ENCODE results near the gene ATG10.
A peak's percentile ranks its signal among the peaks of the same experiment; 100 is the strongest.

Gene ATG10

DNA sequence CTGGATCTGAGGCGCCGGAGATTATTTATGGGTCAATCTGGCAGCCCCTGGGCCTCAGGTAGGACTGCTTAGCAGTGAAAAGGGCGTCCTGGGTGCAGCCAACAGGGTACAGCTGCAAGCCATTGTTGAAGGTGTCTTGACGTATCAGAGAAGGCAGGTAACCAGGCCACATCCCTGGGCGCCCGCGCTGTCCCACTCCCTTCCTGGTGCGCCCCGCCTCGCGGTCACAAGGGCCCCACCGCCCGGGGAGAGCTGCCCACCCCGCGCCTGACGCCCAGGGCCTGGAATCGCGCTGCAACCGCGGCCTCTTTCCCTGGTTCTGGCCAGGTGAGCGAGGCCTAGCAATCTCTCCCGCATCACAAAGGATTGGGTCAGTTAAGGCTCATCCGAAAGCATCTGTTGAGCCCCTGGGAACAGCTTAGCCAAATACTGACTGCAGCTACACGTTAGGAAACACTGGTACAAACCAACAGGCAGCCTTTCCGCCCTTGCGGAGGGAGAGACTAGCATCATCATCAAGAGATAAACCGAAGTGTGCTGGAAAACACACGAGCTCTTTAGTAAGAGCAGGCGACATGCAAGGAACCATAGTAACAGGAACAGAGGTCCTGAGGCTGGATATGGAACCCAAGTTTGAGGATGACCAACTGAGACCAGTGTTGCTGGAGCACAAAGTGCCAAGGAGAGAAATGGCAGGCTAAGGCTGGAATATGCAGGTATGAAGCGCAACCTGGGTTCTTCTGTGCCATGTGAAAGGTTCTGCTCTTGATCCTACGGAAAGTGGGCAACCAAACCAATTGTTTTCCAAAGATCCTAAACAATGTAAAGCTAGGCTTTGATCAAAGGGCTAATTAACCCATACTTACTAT is 302.8 kb downstream of the ATG10 start:
- Histone ChIP-seq H3K4me2 (ENCODE audit: low read length) (no peak overlapping the region), H3K27me3 (ENCODE audit: control insufficient read depth, insufficient read depth, low read length) (no peaks in the 10 kb centered on the region), H3K79me2 (peaks cover 8% of the 10 kb centered on the region), H3K36me3 (ENCODE audit: control insufficient read depth, insufficient read depth, low read length) (no peaks in the 10 kb centered on the region), H3K4me1 (peaks cover 6% of the 10 kb centered on the region), H3K27ac (no peak overlapping the region), H3K9ac (no peak overlapping the region), H3K4me3 (ENCODE audit: low read depth, low read length) (no peak overlapping the region), H3K9me3 (ENCODE audit: control insufficient read depth, low read length) (no peaks in the 10 kb centered on the region), H2AFZ (no peak overlapping the region)
- TF ChIP-seq, protein P1, sequence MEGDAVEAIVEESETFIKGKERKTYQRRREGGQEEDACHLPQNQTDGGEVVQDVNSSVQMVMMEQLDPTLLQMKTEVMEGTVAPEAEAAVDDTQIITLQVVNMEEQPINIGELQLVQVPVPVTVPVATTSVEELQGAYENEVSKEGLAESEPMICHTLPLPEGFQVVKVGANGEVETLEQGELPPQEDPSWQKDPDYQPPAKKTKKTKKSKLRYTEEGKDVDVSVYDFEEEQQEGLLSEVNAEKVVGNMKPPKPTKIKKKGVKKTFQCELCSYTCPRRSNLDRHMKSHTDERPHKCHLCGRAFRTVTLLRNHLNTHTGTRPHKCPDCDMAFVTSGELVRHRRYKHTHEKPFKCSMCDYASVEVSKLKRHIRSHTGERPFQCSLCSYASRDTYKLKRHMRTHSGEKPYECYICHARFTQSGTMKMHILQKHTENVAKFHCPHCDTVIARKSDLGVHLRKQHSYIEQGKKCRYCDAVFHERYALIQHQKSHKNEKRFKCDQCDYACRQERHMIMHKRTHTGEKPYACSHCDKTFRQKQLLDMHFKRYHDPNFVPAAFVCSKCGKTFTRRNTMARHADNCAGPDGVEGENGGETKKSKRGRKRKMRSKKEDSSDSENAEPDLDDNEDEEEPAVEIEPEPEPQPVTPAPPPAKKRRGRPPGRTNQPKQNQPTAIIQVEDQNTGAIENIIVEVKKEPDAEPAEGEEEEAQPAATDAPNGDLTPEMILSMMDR (IDR thresholded peaks at IDR 0.05) = no peak

DNA sequence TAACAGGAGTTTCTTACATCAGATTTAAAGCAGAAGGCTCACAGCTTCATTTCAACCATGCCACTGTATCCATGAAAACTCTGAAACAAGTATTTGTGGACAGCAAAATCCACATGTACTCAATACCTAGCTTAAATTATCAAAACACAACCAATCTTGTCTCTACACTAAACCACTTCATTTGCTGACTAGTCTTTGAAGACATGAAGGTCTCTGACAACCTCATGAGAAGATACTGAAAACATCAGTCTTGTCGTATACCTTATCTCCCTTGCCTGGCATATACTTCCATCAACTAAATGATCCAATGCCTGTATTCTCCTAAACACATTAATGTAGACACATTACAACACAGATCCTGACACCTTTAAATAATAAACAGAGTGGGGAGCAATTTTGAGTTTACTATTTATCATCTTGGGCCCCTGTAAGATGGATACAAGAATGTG is 303.4 kb downstream of the ATG10 start:
- Histone ChIP-seq H3K9me3 (ENCODE audit: control insufficient read depth, low read length) (no peaks in the 10 kb centered on the region), H3K79me2 (peaks cover 8% of the 10 kb centered on the region), H3K27me3 (ENCODE audit: control insufficient read depth, insufficient read depth, low read length) (no peaks in the 10 kb centered on the region), H3K4me3 (ENCODE audit: low read depth, low read length) (no peak overlapping the region), H3K27ac (no peak overlapping the region), H3K9ac (no peak overlapping the region), H3K36me3 (ENCODE audit: control insufficient read depth, insufficient read depth, low read length) (no peaks in the 10 kb centered on the region), H3K4me1 (peaks cover 6% of the 10 kb centered on the region), H2AFZ (no peak overlapping the region), H3K4me2 (ENCODE audit: low read length) (no peak overlapping the region)
- TF ChIP-seq, protein P1 (IDR thresholded peaks at IDR 0.05) = no peak

DNA sequence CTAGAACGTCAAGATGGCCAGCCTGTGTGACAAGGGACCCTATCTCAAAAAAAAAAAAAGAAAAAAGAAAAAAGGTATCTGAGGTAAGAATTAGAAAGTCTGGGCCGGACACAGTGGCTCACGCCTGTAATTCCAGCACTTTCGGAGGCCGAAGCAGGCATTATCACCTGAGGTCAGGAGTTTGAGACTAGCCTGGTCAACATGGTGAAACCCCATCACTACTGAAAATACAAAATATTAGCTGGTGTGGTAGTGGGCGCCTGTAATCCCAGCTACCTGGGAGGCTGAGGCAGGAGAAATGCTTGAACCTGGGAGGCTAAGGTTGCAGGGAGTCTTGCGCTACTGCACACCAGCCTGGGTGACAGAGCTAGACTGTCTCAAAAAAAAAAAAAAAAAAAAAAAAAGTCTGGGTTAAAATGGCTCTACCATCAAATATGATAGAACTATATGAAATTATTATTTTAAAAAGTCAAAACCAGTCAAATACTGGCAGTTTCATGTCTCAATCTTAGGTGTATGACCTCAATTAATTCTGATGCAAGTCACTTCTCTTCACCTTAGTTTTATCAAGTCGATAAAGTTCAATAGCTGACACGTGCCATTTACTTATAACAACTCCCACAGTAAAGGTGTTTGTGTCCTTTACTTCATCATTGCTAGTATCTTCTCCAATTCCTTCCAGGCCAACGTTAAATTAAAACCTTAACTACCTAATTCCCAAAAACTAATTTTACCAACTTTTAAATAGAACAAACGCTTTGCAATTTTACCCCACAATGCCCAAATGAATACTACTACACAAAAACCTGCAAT is 305.2 kb downstream of the ATG10 start:
- peak overlapping the region; percentile 94 for H3K27ac ChIP-seq
- peak overlapping the region; percentile 91 for H2AFZ ChIP-seq
- peaks cover 8% of the 10 kb centered on the region for H3K79me2 ChIP-seq
- H3K4me2 ChIP-seq (ENCODE audit: low read length) = peak overlapping the region; percentile 88
- TF ChIP-seq, protein P1 (IDR thresholded peaks at IDR 0.05) = no peak
- H3K4me3 ChIP-seq (ENCODE audit: low read depth, low read length) = peak overlapping the region; percentile 79
- H3K27me3 ChIP-seq (ENCODE audit: control insufficient read depth, insufficient read depth, low read length) = no peaks in the 10 kb centered on the region
- peaks cover 6% of the 10 kb centered on the region for H3K4me1 ChIP-seq
- no peak overlapping the region for H3K9ac ChIP-seq
- no peaks in the 10 kb centered on the region for H3K9me3 ChIP-seq (ENCODE audit: control insufficient read depth, low read length)
- H3K36me3 ChIP-seq (ENCODE audit: control insufficient read depth, insufficient read depth, low read length) = no peaks in the 10 kb centered on the region

DNA sequence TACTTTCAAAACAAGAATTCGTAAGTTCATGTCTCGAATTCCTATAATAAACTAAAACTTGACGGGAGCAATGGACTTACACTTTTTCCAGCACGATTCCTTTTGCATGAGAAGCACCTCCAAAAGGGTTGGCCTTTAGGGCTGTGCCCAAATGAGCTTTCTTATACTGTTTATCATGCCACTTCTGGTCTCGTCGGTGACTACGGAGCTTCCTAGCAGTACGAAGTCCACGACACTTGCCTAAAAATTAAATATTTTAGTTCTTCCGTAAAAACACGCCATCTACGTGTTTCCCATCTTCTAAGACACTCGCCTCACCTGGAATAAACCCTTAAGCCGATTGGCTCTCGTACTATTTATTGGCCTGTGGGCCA is 305.8 kb downstream of the ATG10 start:
- Histone ChIP-seq H3K9ac (peak overlapping the region; percentile 93), H3K4me3 (ENCODE audit: low read depth, low read length) (peak overlapping the region; percentile 79), H3K4me2 (ENCODE audit: low read length) (peak overlapping the region; percentile 88), H3K36me3 (ENCODE audit: control insufficient read depth, insufficient read depth, low read length) (no peaks in the 10 kb centered on the region), H3K27ac (peak overlapping the region; percentile 94), H3K79me2 (peaks cover 8% of the 10 kb centered on the region), H3K27me3 (ENCODE audit: control insufficient read depth, insufficient read depth, low read length) (no peaks in the 10 kb centered on the region), H3K4me1 (peaks cover 6% of the 10 kb centered on the region), H3K9me3 (ENCODE audit: control insufficient read depth, low read length) (no peaks in the 10 kb centered on the region), H2AFZ (peak overlapping the region; percentile 91)
- TF ChIP-seq, protein P1 (IDR thresholded peaks at IDR 0.05) = no peak
